ENCODE results near the gene NFIC.
"Not testable (repeated sequence)": the region's sequence is repeated elsewhere in the genome, so short reads cannot be mapped to it uniquely, and the experiment has no call there.

Gene NFIC

DNA sequence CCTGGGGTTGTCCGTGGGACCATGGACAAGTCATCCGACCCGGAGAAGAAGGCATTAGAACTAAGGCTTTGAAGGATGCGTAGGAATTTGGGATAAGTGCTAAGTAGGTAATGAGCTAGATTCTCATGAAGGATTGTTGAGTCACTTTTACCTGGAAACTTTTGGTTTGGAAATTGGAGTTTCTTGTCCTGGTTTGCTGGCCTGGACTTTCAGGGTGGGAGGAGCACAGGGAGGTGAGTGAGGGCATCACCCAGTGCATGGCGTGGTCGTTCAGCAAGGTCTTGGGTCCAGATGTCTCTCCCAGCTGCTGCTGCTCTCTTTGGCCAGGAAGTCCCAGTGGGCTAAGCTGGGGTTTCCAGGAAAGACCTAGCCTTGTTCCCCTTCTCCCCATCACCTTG lies 7.6 kb downstream of the NFIC start:
- DNase-seq (ENCODE audit: low read depth), result no peak

- DNase-seq (ENCODE audit: low read depth), result no peak
Observed at GRCh38 chr19:3374369-3375112, 8.2 kb downstream of the NFIC start.

DNA sequence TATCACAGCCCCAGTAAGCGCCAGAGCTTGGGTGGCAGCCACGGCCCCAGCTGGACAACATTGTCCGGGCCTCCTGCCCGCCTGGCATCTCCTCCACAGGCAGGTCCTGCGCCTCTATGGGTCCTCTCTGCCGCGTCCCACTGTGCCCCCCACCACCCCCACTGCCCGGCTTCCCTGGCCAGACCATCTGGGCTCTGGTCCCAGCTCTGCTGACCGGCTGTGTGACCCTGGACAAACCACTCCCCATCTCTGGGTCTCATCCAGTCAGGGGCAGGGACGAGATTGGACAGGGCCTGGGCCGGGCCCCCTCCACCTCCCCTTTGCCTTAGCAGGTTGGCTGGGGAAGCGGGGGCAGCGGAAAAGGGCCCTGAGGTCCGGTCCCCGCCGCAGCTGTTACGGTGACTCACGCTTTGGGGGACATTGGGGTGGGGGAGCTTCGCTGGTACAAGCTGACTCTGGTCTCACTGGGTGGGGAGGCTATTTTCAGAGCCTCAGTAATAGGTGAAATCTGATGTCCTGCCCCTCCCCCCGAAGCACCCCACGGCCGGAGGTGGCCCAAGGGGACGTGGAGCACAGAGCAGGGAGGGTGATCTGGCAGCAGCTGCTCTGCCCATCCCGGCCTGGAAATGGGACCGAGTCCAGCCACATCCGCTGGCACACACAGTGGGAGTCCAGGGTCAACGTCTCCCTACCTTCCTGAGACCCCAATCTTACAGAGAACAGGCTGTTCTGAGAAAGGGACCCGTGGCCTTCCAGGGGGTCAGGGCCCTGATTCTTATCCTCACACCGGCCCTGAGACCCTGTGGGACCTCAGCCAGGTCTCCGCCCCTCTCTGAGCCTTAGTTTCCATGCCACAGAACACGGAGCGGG lies 9.1 kb downstream of the NFIC start:
- no peak for DNase-seq (ENCODE audit: low read depth)

GRCh38 chr19:3376091-3376455 lies 9.7 kb downstream of the NFIC start:
- not testable (repeated sequence) for DNase-seq (ENCODE audit: low read depth)

DNA sequence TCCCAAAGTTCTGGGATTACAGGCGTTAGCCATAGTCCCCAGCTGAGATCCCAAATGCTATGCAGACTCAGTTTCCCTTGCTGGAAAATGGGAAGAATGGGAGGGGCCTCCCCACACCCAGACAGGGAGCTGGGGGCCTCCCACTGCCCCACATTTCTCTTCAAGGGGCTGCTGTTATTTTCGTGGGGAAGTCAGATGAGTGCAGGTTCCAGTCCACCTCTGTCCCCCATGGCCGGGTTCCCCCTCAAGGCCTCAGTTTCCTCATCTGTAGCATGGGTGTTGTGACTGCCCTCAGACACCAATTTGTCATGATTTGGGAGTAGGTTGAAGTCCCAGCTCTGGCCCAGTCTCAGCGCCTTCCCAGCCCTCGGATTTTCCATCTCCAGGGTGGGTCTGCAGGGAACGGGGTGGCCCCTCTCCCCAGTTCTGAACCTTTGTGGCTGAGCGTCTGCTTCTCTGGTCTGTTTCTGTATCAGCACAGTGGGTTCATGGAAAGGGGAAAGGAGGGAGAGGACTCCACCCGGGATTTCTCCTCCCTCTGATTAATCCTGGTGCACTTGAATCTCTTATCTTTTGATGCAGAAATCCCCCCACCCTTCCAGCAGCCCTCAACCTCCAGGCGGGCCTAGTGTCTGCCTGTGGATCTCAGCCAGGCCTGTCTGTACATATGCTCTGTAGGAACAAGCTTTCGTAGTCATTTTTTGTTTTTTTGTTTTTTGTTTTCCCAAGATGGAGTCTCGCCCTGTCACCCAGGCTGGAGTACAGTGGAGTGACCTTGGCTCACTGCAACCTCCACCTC lies 12.2 kb downstream of the NFIC start:
- DNase-seq (ENCODE audit: low read depth), result no peak

GRCh38 chr19:3380829-3381228 lies 14.4 kb downstream of the NFIC start:
- DNase-seq (ENCODE audit: low read depth), result no peak

DNA sequence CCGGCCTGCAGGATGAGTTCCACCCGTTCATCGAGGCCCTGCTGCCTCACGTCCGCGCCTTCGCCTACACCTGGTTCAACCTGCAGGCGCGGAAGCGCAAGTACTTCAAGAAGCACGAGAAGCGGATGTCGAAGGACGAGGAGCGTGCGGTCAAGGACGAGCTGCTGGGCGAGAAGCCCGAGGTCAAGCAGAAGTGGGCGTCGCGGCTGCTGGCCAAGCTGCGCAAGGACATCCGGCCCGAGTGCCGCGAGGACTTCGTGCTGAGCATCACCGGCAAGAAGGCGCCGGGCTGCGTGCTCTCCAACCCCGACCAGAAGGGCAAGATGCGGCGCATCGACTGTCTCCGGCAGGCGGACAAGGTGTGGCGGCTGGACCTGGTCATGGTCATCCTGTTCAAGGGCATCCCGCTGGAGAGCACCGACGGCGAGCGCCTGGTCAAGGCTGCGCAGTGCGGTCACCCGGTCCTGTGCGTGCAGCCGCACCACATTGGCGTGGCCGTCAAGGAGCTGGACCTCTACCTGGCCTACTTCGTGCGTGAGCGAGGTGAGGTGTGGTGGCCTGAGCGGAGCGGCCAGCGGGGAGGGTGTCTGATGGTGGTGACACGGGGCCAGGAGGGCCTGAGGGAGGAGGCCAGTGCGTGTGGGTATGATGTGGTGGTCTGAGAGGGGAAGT lies 15.5 kb downstream of the NFIC start:
- DNase-seq (ENCODE audit: low read depth), result no peak

- DNase-seq (ENCODE audit: low read depth), result no peak
Observed at GRCh38 chr19:3382460-3383100, 16.2 kb downstream of the NFIC start.

GRCh38 chr19:3383121-3383722 lies 16.8 kb downstream of the NFIC start:
- DNase-seq (ENCODE audit: low read depth), result no peak

DNA sequence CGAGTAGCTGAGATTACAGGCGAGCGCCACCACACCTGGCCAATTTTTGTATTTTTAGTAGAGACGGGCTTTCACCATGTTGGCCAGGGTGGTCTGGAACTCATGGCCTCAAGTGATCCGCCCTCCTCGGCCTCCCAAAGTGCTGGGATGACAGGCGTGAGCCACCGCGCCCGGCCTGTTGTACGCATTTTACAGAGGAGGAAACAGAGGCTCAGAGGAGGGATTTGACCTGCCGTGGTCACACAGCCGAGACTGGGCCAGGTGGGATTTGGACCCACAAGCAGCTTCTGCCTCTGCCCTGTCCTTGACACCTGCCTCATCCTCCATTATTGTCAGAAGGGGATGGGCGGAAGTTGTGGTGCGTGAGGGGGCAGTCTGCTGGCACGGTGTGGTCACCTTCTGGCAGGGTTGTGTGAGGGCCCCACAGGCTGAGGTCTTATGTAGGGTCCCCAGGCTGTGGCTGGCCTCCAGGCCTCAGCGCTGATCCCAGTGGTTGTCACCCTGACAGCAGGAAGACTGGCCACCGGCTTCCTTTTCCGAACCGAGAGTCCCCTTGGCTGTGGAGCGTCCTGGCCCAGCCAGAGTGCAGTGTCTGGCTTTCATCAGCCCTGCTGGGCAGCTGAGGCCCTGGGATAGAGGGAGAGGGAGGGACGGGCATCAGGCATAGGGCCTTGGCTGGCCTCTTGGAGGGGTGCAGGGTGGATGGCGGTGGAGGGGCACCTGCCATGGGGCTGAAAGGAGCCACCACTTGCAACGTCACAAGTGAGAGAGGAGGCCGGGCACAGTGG lies 20.3 kb downstream of the NFIC start:
- DNase-seq (ENCODE audit: low read depth), result no peak

- DNase-seq (ENCODE audit: low read depth), result no peak
Observed at GRCh38 chr19:3387645-3388589, 21.5 kb downstream of the NFIC start.

GRCh38 chr19:3389446-3389778 lies 23.0 kb downstream of the NFIC start:
- DNase-seq (ENCODE audit: low read depth), result no peak

DNA sequence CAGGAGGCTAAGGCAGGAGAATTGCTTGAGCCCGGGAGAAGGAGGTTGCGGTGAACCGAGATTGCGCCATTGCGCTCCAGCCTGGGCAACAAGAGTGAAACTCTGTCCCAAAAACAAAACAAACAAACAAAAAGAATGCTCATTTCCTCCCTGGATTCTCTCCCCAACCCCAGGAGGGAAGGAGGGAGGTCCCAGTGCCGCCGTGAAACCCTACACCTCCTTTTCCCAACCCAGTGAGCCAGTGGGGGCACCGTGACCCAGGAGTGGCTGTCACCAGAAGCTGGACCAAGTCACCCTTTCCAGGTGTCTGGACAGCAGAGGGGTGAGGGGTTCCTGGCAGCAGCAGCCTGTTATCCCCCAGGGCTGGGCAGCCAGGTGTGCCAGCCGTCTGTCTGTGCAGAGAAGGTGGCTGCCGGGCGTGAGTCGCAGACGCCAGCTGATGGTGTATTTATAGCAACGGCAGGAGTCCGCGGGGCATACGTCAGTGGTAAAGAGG lies 23.5 kb downstream of the NFIC start:
- no peak for DNase-seq (ENCODE audit: low read depth)

GRCh38 chr19:3391911-3392310 lies 25.5 kb downstream of the NFIC start:
- DNase-seq (ENCODE audit: low read depth), result not testable (repeated sequence)

DNA sequence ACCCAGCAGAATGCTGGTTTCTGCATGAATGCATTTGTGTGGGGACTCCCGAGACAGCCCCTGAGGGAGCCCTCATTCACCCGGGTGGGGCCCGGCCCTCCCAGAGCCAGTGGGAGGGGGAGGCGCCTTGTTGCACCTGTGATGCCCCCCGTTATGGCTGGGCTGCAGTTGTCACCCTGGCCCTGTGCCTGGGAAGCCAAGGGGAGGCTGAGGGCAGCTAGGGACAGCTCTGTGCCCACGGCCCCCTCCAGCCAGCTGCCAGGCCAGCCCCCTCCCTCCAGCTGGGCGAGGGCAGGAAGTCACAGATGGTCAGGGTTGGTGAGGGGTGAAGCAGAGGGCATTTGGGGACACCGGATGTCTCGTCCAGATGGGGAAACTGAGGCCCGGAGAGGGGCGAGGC lies 26.1 kb downstream of the NFIC start:
- no peak for DNase-seq (ENCODE audit: low read depth)

GRCh38 chr19:3396881-3397265 lies 30.5 kb downstream of the NFIC start:
- no peak for DNase-seq (ENCODE audit: low read depth)

- DNase-seq (ENCODE audit: low read depth), result no peak
Observed at GRCh38 chr19:3397266-3398022, 31.1 kb downstream of the NFIC start.

DNA sequence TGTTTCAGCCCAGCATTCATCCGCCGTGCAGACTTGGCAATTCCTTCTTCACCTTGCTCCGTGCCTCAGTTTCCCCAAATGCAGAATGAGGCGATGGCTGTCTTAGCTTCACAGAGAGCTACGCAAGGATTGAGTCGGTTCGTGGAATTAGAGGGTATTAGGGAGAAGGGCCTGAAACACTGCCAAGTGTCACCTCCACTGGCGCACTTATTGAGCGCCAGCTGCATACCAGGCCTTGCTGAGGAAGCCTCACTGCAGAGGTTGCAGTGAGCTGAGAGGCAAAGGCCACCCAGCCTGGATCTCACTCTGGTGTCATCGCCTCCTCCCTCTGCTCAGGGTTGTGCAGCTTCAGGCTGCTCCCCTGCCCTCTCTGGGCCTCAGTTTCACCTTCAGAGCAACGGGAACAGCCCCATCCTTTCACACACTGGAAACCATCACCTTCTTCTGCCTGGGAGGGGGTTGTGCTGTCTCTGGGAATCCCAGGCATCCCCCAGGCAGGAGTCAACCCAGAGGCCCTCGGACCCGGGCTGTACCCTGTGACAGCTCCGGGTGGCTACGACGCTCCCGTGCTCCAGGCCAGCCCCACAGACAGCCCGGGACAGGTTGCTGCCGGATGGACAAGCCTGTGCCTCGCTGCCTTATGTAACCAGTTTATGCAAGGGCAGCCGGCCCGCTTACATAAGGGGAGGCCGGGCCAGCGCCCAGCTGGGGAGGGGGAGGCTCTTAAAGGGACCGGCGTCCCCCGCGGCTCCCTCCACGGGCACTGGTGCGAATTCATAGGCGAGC lies 31.9 kb downstream of the NFIC start:
- no peak for DNase-seq (ENCODE audit: low read depth)

Measured in stimulated activated CD8-positive, alpha-beta memory T cell treated with anti-CD3 and anti-CD28 coated beads, Interleukin-4, amount 100 ng/mL, for 24 hours (primary cell).